PFSK-1 (cell line): ENCODE data around the gene TSGA10IP. TPM values are rescaled to one million over a fixed set of nuclear protein-coding genes. Genes with fewer than 3 reads are reported as not detected.

Experiments used
- FOXP2 ChIP-seq: optimal IDR thresholded peaks from 2 replicates; pipeline ENCODE3; 2011; ENCODE audit warnings: borderline replicate concordance, control low read depth, inconsistent platforms; ENCODE audit not compliant: insufficient read depth; ENCODE audit errors: extremely low read length, extremely low read depth
- POLR2AphosphoS5 ChIP-seq: IDR thresholded peaks from 2 replicates; pipeline ENCODE4 v1.6.1; 2012; ENCODE audit warnings: low read depth, mild to moderate bottlenecking, control low read depth, low read length, moderate library complexity
- SIN3A ChIP-seq: IDR thresholded peaks from 2 replicates; pipeline ENCODE4 v1.6.1; 2012; ENCODE audit warnings: mild to moderate bottlenecking, low read length, moderate library complexity, borderline replicate concordance; ENCODE audit not compliant: insufficient read depth
- TAF1 ChIP-seq: IDR thresholded peaks from 2 replicates; pipeline ENCODE4 v1.6.1; 2012; ENCODE audit warnings: low read length, control low read depth, borderline replicate concordance; ENCODE audit not compliant: insufficient read depth
- polyA plus RNA-seq: library from polyadenylated mRNA; unstranded; fragments of >200 nt; gene quantifications from one replicate; pipeline ENCODE4 v1.2.1, GENCODE V29; 2012; ENCODE audit warnings: low read depth, missing spikeins; ENCODE audit not compliant: insufficient read length
- TF ChIP-seq, protein P1 (sequence below), 2 experiments: IDR thresholded peaks; 2 replicates each; pipeline versions ENCODE4 v1.6.1 to v1.8.0; 2011 to 2012; ENCODE audit warnings: low read depth in 2 of 2, low read length in 2 of 2, control low read depth in 1 of 2, inconsistent platforms in 1 of 2, mild to moderate bottlenecking in 1 of 2, moderate library complexity in 1 of 2; ENCODE audit not compliant: insufficient read depth in 1 of 2

Gene TSGA10IP
- polyA plus RNA-seq: not detected

DNA sequence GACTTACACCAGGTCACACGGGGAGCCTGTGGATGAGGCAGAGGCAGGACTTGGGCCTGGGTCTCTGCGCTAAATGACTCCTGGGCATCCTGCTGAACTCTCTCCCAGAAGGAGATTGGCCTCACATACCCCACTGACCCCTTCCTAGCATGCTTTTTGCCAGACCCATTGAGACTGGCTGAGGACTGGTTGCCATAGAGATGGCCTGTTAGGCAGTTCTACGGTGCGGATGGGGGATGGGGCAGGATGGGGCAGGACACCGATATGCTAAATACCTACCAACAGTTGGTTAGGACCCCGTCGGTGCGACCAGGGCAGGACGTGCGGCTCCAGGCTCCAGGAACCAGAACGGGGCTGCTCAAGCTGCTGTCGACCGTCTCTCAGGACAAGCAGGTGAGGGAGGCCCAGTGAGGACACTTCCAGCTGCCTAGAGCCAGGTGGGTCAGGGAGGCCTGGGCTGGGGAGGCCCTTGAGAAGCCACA lies at the start of gene TSGA10IP:
TSGA10IP (plus strand) TSS at position 51 of the 482 bp plus-strand sequence; CDS start at position 247, 196 bp downstream.
- no peak for TF ChIP-seq POLR2AphosphoS5
- TF ChIP-seq, protein P1, sequence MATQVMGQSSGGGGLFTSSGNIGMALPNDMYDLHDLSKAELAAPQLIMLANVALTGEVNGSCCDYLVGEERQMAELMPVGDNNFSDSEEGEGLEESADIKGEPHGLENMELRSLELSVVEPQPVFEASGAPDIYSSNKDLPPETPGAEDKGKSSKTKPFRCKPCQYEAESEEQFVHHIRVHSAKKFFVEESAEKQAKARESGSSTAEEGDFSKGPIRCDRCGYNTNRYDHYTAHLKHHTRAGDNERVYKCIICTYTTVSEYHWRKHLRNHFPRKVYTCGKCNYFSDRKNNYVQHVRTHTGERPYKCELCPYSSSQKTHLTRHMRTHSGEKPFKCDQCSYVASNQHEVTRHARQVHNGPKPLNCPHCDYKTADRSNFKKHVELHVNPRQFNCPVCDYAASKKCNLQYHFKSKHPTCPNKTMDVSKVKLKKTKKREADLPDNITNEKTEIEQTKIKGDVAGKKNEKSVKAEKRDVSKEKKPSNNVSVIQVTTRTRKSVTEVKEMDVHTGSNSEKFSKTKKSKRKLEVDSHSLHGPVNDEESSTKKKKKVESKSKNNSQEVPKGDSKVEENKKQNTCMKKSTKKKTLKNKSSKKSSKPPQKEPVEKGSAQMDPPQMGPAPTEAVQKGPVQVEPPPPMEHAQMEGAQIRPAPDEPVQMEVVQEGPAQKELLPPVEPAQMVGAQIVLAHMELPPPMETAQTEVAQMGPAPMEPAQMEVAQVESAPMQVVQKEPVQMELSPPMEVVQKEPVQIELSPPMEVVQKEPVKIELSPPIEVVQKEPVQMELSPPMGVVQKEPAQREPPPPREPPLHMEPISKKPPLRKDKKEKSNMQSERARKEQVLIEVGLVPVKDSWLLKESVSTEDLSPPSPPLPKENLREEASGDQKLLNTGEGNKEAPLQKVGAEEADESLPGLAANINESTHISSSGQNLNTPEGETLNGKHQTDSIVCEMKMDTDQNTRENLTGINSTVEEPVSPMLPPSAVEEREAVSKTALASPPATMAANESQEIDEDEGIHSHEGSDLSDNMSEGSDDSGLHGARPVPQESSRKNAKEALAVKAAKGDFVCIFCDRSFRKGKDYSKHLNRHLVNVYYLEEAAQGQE (IDR thresholded peaks at IDR 0.05; ENCODE audit: insufficient read depth in 1 of 2, low read depth in 2 of 2, low read length in 2 of 2): no peak
- TF ChIP-seq SIN3A: no peak
- no peak for TF ChIP-seq TAF1
- TF ChIP-seq FOXP2: no peak

DNA sequence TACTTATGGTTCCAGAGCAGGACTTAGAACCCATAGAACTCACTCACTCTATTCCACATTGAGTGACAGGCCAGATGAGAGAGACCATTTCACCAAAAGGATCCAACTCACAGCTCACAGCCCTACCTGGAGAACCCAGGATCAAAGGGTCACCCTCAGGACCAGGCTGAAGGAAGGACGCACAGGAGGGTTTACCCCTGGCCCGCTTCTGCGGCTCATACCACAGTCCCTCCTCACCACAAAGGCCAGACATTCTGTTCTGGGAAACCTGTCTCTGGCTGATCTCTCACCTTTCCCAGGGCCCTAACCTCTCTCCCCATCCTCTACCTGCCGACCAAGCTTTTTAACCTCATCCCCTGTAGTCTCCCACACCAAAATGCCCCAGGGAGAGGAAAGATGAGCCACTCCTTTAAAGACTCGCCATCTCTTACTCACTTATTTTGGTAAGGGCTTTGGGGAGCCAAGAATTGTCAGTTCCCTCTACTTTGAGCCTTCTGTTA lies 49.7 kb upstream of the TSGA10IP start:
- peak; percentile 41 for TF ChIP-seq POLR2AphosphoS5
- TF ChIP-seq, protein P1 (IDR thresholded peaks at IDR 0.05; ENCODE audit: insufficient read depth in 1 of 2, low read depth in 2 of 2, low read length in 2 of 2): no peak

GRCh38 chr11:65896034-65896999 lies 49.0 kb upstream of the TSGA10IP start:
- TF ChIP-seq SIN3A (no peak), FOXP2 (no peak), TAF1 (no peak), POLR2AphosphoS5 (no peak)
- TF ChIP-seq, protein P1 (IDR thresholded peaks at IDR 0.05; ENCODE audit: insufficient read depth in 1 of 2, low read depth in 2 of 2, low read length in 2 of 2): no peak

GRCh38 chr11:65897020-65897471 lies 48.2 kb upstream of the TSGA10IP start:
- TF ChIP-seq TAF1: no peak
- TF ChIP-seq POLR2AphosphoS5: no peak
- no peak for TF ChIP-seq FOXP2
- TF ChIP-seq SIN3A: no peak
- TF ChIP-seq, protein P1 (IDR thresholded peaks at IDR 0.05; ENCODE audit: insufficient read depth in 1 of 2, low read depth in 2 of 2, low read length in 2 of 2): no peak
